PC-9 (cell line): ENCODE results near the gene ZDHHC18. TPM values are rescaled to one million over a fixed set of nuclear protein-coding genes. Genes with fewer than 3 reads are reported as not detected.
"Not testable (repeated sequence)": the region's sequence is repeated elsewhere in the genome, so short reads cannot be mapped to it uniquely, and the experiment has no call there.

ENCODE experiments used
- BruUV-seq: library from RNA; stranded (reverse); fragments of 400-500 nt; replicated peaks from 2 replicates; lab custom pipeline; 2021; lab: Mats Ljungman, UMichigan
- CTCF ChIA-PET: fragments of 300-600 bp; sonication (Branson Sonifier 250); formaldehyde crosslinking; loops from one replicate; lab custom pipeline; 2022; ENCODE audit warnings: antibody characterized with exemption; lab: Charles Lee
- POLR2A ChIA-PET: fragments of 300-600 bp; sonication (Branson Sonifier 250); formaldehyde crosslinking; loops from one replicate; lab custom pipeline; 2022; ENCODE audit warnings: antibody characterized with exemption; ENCODE audit not compliant: unreplicated experiment; lab: Charles Lee
- DNase-seq, 2 experiments: peaks; one replicate each; pipeline versions ENCODE4 v3.0.0 to v3.0.0-alpha.2; 2015 to 2022; ENCODE audit warnings: mixed read lengths in 1 of 2
- H2AFZ ChIP-seq: fragments of 200-600 bp; sonication (generic); 2 replicates; pipeline ENCODE4 v1.8.1; 2017; ENCODE audit warnings: antibody characterized with exemption
- H3F3A ChIP-seq: fragments of 200-600 bp; sonication (generic); 2 replicates; pipeline ENCODE4 v1.8.1; 2017; ENCODE audit warnings: antibody characterized with exemption, mild to moderate bottlenecking, low read depth; ENCODE audit not compliant: insufficient read depth
- H3K27ac ChIP-seq: fragments of 200-600 bp; sonication (generic); 2 replicates; pipeline ENCODE4 v1.6.1; 2016; ENCODE audit warnings: mixed run types
- H3K27me3 ChIP-seq: fragments of 200-600 bp; sonication (generic); 2 replicates; pipeline ENCODE4 v1.6.1; 2016; ENCODE audit warnings: low read depth, mixed run types; ENCODE audit not compliant: insufficient read depth
- H3K36me3 ChIP-seq: fragments of 200-600 bp; sonication (generic); 2 replicates; pipeline ENCODE4 v1.6.1; 2016; ENCODE audit warnings: low read depth, mixed run types
- H3K4me1 ChIP-seq: fragments of 200-600 bp; sonication (generic); replicated peaks from 2 replicates; pipeline ENCODE4 v1.6.1; 2016; ENCODE audit warnings: mixed run types; ENCODE audit not compliant: insufficient read depth
- H3K4me2 ChIP-seq: fragments of 200-600 bp; sonication (generic); 2 replicates; pipeline ENCODE4 v1.6.1; 2017; ENCODE audit warnings: mixed run types
- H3K4me3 ChIP-seq: fragments of 200-600 bp; sonication (generic); 2 replicates; pipeline ENCODE4 v1.6.1; 2016; ENCODE audit warnings: mixed run types
- H3K79me2 ChIP-seq: fragments of 200-600 bp; sonication (generic); 2 replicates; pipeline ENCODE4 v1.6.1; 2017; ENCODE audit warnings: low read depth, mixed run types
- H3K9me2 ChIP-seq: fragments of 200-600 bp; sonication (generic); 2 replicates; pipeline ENCODE4 v1.8.1; 2017; ENCODE audit warnings: mild to moderate bottlenecking; ENCODE audit not compliant: insufficient read depth
- H3K9me3 ChIP-seq: fragments of 200-600 bp; sonication (generic); 2 replicates; pipeline ENCODE4 v1.8.1; 2016; ENCODE audit warnings: low read depth; ENCODE audit not compliant: insufficient read depth
- H4K20me1 ChIP-seq: fragments of 200-600 bp; sonication (generic); 2 replicates; pipeline ENCODE4 v1.8.1; 2017; ENCODE audit not compliant: insufficient read depth
- CTCF ChIP-seq: fragments of 200-600 bp; sonication (generic); conservative IDR thresholded peaks from 2 replicates; pipeline ENCODE4 v1.6.1; 2017; ENCODE audit warnings: mixed run types, antibody characterized with exemption, mild to moderate bottlenecking, moderate library complexity
- EZH2 ChIP-seq: fragments of 200-600 bp; sonication (generic); IDR thresholded peaks from 2 replicates; pipeline ENCODE4 v1.8.0; 2017; ENCODE audit warnings: antibody characterized with exemption, low read depth
- intact Hi-C: fragments of 100-400 bp; cut with micrococcal nuclease; formaldehyde crosslinking; loops from one replicate; pipeline ENCODE4 v1.10.0; 2022; ENCODE audit not compliant: unreplicated experiment
- total RNA-seq: library from RNA; stranded (reverse); gene quantifications from 2 replicates; pipeline ENCODE4 v1.2.3, GENCODE V29; 2021

Gene ZDHHC18
- total RNA-seq, 1 experiment from 2014 or later = 36.1 TPM

- peak overlapping the region; percentile 72 for H3K4me2 ChIP-seq
Observed at GRCh38 chr1:26877326-26877725, 50.8 kb downstream of the ZDHHC18 start.

GRCh38 chr1:26879793-26880192 is 53.3 kb downstream of the ZDHHC18 start:
- no peak overlapping the region for H3K4me2 ChIP-seq
- H3F3A ChIP-seq = peaks cover 19% of the 10 kb centered on the region
- H3K79me2 ChIP-seq = no peaks in the 10 kb centered on the region
- no peak for DNase-seq
- no TSS peak for BruUV-seq
- no peak overlapping the region for H2AFZ ChIP-seq
- no peaks in the 10 kb centered on the region for H3K27me3 ChIP-seq
- H3K9me3 ChIP-seq = no peaks in the 10 kb centered on the region
- intact Hi-C loops = loop anchor here (2.0 kb wide), 1 partner anchor 69 kb away; no protein-coding TSS in a partner anchor
- TF ChIP-seq EZH2 (no peak), CTCF (no peak)
- CTCF ChIA-PET = interaction anchor here (0.7 kb wide), 1 partner anchor 19 kb away, joined by 4 read pairs; no protein-coding TSS in a partner anchor
- no peak overlapping the region for H3K27ac ChIP-seq
- no peaks in the 10 kb centered on the region for H3K9me2 ChIP-seq
- POLR2A ChIA-PET = no interaction called here
- H3K4me1 ChIP-seq = peaks cover 30% of the 10 kb centered on the region
- no peaks in the 10 kb centered on the region for H4K20me1 ChIP-seq
- H3K4me3 ChIP-seq = no peak overlapping the region
- no peaks in the 10 kb centered on the region; the same call in 1 of the 2 replicates for H3K36me3 ChIP-seq

More at GRCh38 chr1:26877326-26877725, 50.8 kb downstream of the ZDHHC18 start:
- ChIA-PET POLR2A (interaction anchor here (0.6 to 0.7 kb wide), 3 partner anchors 116 to 287 kb away, joined by 3 to 5 read pairs (median 3); no protein-coding TSS in a partner anchor), CTCF (interaction anchor here (0.5 to 1.9 kb wide), 2 partner anchors 176 to 754 kb away, joined by 3 read pairs; no protein-coding TSS in a partner anchor)
- no peaks in the 10 kb centered on the region for H4K20me1 ChIP-seq
- H3K4me1 ChIP-seq = peaks cover 41% of the 10 kb centered on the region
- peak overlapping the region; percentile 36; the same call in 1 of the 2 replicates for H3K4me3 ChIP-seq
- H3K36me3 ChIP-seq = no peaks in the 10 kb centered on the region
- no TSS peak for BruUV-seq
- TF ChIP-seq EZH2 (no peak), CTCF (no peak)
- H3K79me2 ChIP-seq = no peaks in the 10 kb centered on the region
- H3K27me3 ChIP-seq = no peaks in the 10 kb centered on the region
- peak in 1 of 2 experiments; percentile 71 for DNase-seq
- H3K9me3 ChIP-seq = no peaks in the 10 kb centered on the region
- H2AFZ ChIP-seq = no peak overlapping the region
- peaks cover 25% of the 10 kb centered on the region for H3F3A ChIP-seq
- intact Hi-C loops = no loop called here
- no peaks in the 10 kb centered on the region for H3K9me2 ChIP-seq
- peak overlapping the region; percentile 96 for H3K27ac ChIP-seq

GRCh38 chr1:26881611-26882010 is 55.1 kb downstream of the ZDHHC18 start:
- H3K4me3 ChIP-seq, H3K36me3 ChIP-seq, intact Hi-C loops, H3K9me3 ChIP-seq, CTCF ChIA-PET, H3K4me2 ChIP-seq, DNase-seq, H3K9me2 ChIP-seq, H3K79me2 ChIP-seq, H2AFZ ChIP-seq, H3K27ac ChIP-seq, H3K27me3 ChIP-seq, BruUV-seq, H4K20me1 ChIP-seq, POLR2A ChIA-PET: not testable (repeated sequence)
- H3F3A ChIP-seq = peaks cover 14% of the 10 kb centered on the region
- peaks cover 12% of the 10 kb centered on the region for H3K4me1 ChIP-seq
